HG03159 (cell line): ENCODE measurements around the gene NGFR.

Experiments used
- ATAC-seq: cut with Tn5 transposase; IDR thresholded peaks from one replicate; pipeline ENCODE4 v1.9.1; 2021; ENCODE audit warnings: mild to moderate bottlenecking, moderate library complexity; ENCODE audit not compliant: unreplicated experiment

The NGFR gene

GRCh38 chr17:49469831-49470810 lies 25.0 kb upstream of the NGFR start:
- no peak for ATAC-seq

GRCh38 chr17:49471089-49471683 lies 23.9 kb upstream of the NGFR start:
- ATAC-seq: no peak

- ATAC-seq: no peak
Observed at GRCh38 chr17:49471769-49472168, 23.3 kb upstream of the NGFR start.

GRCh38 chr17:49472527-49472926 lies 22.6 kb upstream of the NGFR start:
- ATAC-seq: no peak

- no peak for ATAC-seq
Observed at GRCh38 chr17:49473900-49474751, 21.0 kb upstream of the NGFR start.

GRCh38 chr17:49477709-49478108 lies 17.4 kb upstream of the NGFR start:
- ATAC-seq: no peak

- ATAC-seq: no peak
Observed at GRCh38 chr17:49480836-49481615, 14.1 kb upstream of the NGFR start.

GRCh38 chr17:49482144-49482817 lies 12.8 kb upstream of the NGFR start:
- ATAC-seq: no peak

GRCh38 chr17:49483599-49484509 lies 11.2 kb upstream of the NGFR start:
- ATAC-seq: no peak

GRCh38 chr17:49484588-49484987 lies 10.5 kb upstream of the NGFR start:
- ATAC-seq: no peak

GRCh38 chr17:49486012-49486641 lies 9.0 kb upstream of the NGFR start:
- no peak for ATAC-seq

GRCh38 chr17:49487183-49487582 lies 7.9 kb upstream of the NGFR start:
- no peak for ATAC-seq

- ATAC-seq: no peak
Observed at GRCh38 chr17:49488612-49489011, 6.5 kb upstream of the NGFR start.

GRCh38 chr17:49489348-49489747 lies 5.7 kb upstream of the NGFR start:
- ATAC-seq: no peak

GRCh38 chr17:49490276-49490675 lies 4.8 kb upstream of the NGFR start:
- ATAC-seq: no peak

GRCh38 chr17:49491192-49491769 lies 3.8 kb upstream of the NGFR start:
- no peak for ATAC-seq

- no peak for ATAC-seq
Observed at GRCh38 chr17:49494399-49494985, 601 bp upstream of the NGFR start.

GRCh38 chr17:49495842-49496182 lies 719 bp downstream of the NGFR start:
- no peak for ATAC-seq
